ENCODE data around the gene INSYN1.

The INSYN1 gene

DNA sequence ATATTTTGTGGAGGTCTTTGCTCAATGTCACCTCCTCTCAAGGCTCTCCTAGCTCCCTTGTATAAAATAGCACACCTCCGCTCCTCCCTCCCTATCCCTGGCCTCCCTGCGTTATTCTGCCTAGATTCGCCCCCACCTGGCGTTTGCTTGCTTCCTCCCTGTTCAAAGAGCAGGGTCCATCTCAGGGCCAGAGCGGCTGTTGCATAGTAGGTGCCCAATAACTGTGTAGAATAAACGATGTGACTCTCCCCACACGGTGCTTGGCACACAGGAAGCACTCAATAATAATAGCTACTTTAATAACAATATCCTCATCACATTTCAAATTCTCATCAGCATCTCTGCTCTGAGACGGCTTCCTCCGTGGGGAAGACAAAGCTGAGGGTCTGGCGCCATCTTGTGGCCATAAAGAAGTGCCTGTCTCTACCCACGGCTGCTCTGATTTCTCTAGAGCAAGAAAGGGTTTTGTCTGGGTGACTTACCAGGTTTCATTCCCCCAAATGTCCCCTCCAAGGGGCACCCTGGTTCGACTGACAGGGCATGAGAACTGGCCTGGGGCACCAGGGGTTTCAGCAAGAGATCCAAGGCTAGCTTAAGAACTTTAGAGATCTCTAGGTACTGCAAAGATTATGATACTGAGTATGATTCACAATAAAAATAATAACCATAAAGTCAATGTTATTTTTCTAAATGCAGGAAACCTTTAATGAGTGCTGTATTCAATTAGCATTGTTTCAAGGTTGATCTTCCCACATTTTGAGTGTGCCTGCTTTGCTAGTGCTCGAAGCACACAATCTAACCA lies 52.9 kb downstream of the INSYN1 start:
- TF ChIP-seq GATA1 (IDR thresholded peaks at IDR 0.05; ENCODE audit: low read depth, low read length) (no peak), POLR2A (IDR thresholded peaks at IDR 0.05; ENCODE audit: low read length) (no peak)
- DNase-seq = peak; percentile 75 to 87

DNA sequence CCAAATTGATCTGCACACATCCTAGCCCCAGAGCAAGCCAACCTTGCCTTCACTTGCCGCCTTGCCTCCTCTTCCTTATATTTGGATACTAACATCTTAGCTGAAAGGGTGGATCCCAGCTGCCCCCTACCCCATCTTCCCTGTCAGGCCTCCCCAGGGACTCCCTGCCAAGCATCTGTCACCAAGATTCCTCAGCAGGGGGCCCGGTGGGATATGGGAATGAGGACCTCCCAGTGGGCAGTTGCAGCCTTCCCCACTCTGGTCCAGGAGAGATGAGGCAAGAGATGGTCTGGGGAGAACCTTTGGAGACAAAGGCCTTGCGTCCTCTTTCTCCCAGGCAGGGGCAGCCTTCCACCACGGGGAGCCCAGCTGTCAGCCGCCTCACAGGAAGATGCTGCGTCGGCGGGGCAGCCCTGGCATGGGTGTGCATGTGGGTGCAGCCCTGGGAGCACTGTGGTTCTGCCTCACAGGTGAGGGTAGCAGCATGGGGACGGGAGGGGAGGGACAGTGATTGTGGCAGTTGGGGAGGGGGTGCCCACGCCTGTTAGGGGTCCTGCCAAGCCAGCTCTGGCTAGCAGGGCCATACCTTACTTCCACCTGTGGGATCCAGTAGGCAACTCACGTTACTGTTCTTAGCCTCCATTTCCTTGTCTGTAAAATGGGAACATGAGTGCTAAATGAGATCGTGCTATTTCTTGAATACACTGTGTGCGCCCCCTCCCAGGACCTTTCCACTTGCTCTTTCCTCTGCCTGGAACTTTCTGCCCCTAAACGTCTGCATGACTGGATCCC lies 53.7 kb downstream of the INSYN1 start:
- TF ChIP-seq POLR2A (IDR thresholded peaks at IDR 0.05; ENCODE audit: low read length) (no peak), GATA1 (IDR thresholded peaks at IDR 0.05; ENCODE audit: low read depth, low read length) (no peak)
- no peak for DNase-seq

DNA sequence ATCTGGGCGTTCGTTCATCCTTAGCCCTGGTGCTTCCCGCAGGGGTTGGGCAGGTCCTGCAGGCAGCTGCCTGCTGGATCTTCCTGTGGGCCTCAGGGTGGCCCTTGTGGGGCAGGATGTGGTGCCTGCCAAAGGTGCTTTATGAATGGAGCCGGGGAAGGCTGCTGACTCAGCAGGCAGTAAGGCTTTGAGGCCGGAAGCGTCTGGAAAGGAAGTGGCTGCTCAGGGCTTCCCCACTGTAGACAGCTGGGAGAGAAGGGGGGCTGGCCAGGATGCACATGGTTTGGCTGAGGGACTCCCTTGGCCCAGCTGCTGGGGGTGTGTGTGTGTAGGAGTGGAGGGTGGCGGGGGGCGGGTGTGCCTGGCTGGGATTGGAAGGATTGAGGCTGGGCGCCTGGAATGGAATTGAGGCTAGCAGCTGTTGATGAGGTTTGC lies 56.1 kb downstream of the INSYN1 start:
- no peak for DNase-seq
- no peak for TF ChIP-seq POLR2A (IDR thresholded peaks at IDR 0.05; ENCODE audit: low read length)
- TF ChIP-seq GATA1 (IDR thresholded peaks at IDR 0.05; ENCODE audit: low read depth, low read length) = no peak

DNA sequence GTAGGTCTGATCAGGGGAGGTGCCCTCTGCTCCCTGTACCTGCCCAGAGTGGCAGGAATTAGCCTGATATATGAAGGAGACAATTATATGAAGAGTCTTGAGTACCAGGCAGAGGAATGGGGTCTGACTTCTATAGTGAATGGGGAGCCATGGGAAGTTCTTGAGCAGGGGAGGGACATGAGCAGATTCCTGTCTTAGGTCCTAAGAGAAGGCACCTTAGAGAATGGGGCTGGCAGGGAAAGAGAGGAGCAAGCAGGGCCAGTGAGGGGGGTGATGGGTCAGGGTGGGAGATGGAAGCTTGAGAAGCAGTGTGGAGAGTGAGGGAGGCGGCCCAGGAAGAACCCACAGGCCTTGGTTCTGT lies 56.5 kb downstream of the INSYN1 start:
- TF ChIP-seq POLR2A (IDR thresholded peaks at IDR 0.05; ENCODE audit: low read length) (no peak), GATA1 (IDR thresholded peaks at IDR 0.05; ENCODE audit: low read depth, low read length) (no peak)
- no peak for DNase-seq

DNA sequence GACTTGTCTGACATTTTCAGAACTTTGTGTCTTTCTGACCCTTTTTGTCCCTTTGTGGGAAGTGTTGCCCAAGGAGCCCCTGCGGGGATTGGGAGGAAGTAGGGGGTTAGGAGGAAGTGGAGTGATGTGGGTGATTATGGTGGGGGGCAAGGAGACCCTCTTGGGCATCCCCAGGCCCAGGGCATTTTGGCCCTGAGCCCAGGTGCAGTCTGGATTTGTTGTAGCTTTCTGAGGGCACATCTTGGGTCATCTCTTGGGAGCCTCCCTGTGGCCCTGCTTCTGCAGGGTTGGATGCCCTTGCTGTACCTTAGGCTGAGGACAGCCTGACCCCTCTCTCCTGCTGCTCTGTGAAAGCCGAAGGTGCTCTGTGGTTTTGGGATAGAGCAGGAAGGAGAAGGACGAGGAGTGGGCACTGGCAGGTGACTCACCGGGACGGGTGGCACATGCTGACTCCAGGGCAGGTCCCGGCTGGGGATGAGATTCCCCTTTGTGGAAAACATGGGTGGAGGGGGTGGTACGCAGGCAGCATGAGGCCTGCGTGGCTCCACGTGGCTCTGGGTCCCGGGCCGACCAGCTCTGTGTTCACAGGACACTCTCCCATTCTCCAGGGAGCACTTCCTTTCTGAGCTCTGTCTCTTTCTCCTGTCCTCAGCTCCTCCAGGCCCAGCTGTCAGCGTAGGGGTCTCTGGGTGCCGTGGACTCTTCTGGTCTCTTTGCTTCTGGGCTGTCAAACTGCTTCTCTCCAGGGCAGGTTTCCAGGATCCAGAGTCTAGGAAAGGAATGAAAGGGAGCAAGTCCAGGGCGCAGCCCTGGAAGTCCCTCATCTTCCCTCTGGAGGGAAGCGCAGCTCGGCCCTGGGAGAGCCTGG lies 57.1 kb downstream of the INSYN1 start:
- no peak for DNase-seq
- no peak for TF ChIP-seq POLR2A (IDR thresholded peaks at IDR 0.05; ENCODE audit: low read length)
- no peak for TF ChIP-seq GATA1 (IDR thresholded peaks at IDR 0.05; ENCODE audit: low read depth, low read length)

DNA sequence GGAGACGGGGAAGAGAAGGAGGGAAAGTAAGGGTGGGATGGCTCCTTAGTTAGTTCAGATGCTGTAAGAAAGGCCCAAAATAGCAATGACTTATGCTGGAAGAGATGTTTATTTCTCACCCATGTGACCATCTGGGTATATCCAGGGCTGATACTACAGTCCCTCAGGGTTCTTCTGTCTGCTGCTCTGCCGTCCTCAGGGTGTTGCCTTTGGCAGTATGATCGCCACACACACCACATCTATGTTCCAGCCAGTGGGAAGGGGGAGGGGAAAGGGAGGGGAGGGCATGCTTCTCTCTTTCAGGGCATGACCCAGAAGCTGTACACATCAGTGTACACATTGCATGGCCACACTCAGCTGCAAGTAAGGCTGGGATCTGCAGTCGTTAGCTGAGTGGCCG lies 58.7 kb downstream of the INSYN1 start:
- DNase-seq = no peak
- no peak for TF ChIP-seq GATA1 (IDR thresholded peaks at IDR 0.05; ENCODE audit: low read depth, low read length)

DNA sequence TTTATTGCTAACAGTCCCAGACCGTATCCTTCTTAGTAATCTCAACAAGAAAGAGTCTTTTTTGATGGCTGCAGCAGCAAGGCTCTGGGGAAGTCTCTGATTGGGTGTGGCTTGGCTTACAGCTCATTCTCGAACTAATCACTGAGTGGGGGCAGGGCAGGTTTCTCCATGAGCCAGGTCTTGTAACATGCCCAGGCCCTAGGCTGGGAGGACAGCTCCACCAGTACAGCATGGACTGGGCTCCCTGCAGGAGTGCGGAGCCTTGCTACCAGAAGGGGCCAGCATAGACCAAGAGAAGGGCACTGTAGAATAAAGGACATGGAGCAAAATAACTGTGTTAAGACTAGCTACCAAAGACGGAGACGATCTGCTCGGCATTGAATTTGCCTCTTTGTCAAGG lies 61.8 kb downstream of the INSYN1 start:
- DNase-seq = no peak
- TF ChIP-seq GATA1 (IDR thresholded peaks at IDR 0.05; ENCODE audit: low read depth, low read length) (no peak), POLR2A (IDR thresholded peaks at IDR 0.05; ENCODE audit: low read length) (no peak)

DNA sequence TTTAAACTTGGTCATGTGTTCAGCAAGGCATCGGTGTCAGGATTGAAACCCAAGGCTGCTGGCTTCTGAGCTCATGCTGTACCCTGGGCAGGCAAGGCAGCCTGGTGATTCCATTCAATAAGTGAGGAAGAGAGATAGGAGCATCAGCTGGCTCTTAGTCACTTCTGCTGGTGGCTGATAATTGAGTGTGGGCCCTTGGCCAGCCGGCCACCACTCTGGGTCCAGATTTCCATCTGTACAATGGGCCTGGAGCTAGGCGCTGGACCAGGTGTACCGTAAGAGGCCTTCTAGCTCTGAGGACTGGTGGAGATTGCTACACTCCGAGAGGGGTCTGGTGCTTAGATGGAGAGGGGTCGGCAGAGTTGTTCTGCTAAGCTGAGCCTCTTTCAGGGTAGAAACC lies 64.7 kb downstream of the INSYN1 start:
- peak; percentile 28 to 60 for DNase-seq
- TF ChIP-seq GATA1 (IDR thresholded peaks at IDR 0.05; ENCODE audit: low read depth, low read length) = no peak
- no peak for TF ChIP-seq POLR2A (IDR thresholded peaks at IDR 0.05; ENCODE audit: low read length)

DNA sequence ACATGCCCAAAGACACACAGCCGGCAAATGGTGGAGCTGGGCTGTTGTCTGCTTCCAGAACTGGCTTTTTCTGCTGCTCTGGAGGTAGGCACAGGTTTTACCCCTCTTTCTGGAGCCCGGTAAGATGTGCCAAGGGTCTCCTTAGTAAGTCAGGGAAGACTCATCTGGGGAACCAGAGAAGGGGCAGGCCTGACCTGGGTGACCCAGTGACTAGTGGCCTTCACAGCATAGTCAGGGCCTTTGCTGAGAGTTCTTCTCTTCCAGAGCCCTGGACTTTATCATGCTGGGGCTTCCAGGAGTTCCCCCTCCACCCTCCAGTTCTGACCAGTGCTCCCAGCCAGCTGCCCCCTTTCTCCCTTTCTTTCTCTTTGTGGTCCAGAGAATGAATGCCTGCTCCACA lies 65.8 kb downstream of the INSYN1 start:
- DNase-seq = no peak
- TF ChIP-seq POLR2A (IDR thresholded peaks at IDR 0.05; ENCODE audit: low read length) (no peak), GATA1 (IDR thresholded peaks at IDR 0.05; ENCODE audit: low read depth, low read length) (no peak)

DNA sequence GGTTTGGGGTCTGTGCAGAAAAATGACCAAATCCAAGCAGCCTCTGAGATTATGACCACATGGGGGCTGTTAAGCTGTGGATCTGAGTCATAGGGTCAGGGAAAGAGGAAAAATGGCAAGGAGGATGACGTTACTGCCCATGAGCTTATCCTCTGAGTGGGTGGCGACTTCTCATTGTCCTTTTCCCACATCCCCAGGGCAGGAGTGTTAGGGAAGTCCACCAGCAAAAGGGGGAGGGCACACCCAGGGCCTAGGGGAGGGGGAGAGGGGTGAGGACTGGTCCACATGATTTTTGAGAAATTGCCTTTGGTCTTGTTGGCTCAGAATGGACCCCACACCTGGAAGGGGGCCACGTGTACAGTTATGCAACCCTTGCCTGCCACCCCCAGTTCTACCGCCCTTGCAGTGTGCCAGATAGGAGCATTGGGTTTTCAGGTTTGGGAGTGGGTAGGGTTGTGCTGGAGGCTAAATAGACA lies 66.3 kb downstream of the INSYN1 start:
- no peak for DNase-seq
- no peak for TF ChIP-seq GATA1 (IDR thresholded peaks at IDR 0.05; ENCODE audit: low read depth, low read length)
- TF ChIP-seq POLR2A (IDR thresholded peaks at IDR 0.05; ENCODE audit: low read length) = no peak

DNA sequence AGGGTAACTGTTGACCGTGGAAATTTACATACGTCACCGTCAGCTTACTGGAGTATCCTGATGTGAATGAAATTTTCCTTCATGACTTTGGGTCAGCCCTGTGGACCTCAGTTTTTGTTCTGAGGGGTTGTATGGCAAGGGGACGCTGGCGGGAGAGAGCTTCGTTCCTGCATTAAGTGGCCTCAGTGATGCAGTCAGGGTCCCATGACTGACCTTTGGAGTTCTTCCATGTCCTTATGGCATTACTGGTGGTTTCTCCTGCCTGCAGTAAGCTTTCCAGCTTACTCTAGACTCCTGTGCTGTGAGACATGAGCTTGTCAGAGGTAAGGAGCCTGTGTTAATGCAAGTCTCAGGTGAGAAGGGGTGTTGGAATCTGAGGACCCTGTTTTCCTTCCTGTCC lies 67.2 kb downstream of the INSYN1 start:
- DNase-seq = no peak
- no peak for TF ChIP-seq POLR2A (IDR thresholded peaks at IDR 0.05; ENCODE audit: low read length)
- TF ChIP-seq GATA1 (IDR thresholded peaks at IDR 0.05; ENCODE audit: low read depth, low read length) = no peak
